Neural progenitor cell (in vitro differentiated cells): ENCODE measurements around the gene ZNF276. TPM values are rescaled to one million over a fixed set of nuclear protein-coding genes. Genes with fewer than 3 reads are reported as not detected.
A peak's percentile ranks its signal among the peaks of the same experiment; 100 is the strongest.

Experiments
- DNase-seq: peaks from one replicate; pipeline ENCODE4 v3.0.0-alpha.2; 2016; ENCODE audit warnings: low spot score
- H2AFZ ChIP-seq: fragments of 200-600 bp; sonication (generic); replicated peaks from 2 replicates; pipeline ENCODE4 v1.6.1; 2016; ENCODE audit warnings: antibody characterized with exemption
- H3F3A ChIP-seq: fragments of 200-600 bp; sonication (generic); 2 replicates; pipeline ENCODE4 v1.6.1; 2016; ENCODE audit warnings: antibody characterized with exemption, low read depth
- H3K27ac ChIP-seq: fragments of 200-600 bp; sonication (generic); 2 replicates; pipeline ENCODE4 v1.5.1; 2016; ENCODE audit warnings: mild to moderate bottlenecking
- H3K27me3 ChIP-seq: fragments of 200-600 bp; sonication (generic); 2 replicates; pipeline ENCODE4 v1.6.1; 2016; ENCODE audit warnings: mild to moderate bottlenecking, moderate library complexity
- H3K36me3 ChIP-seq: fragments of 200-600 bp; sonication (generic); 2 replicates; pipeline ENCODE4 v1.5.1; 2016
- H3K4me1 ChIP-seq: fragments of 200-600 bp; sonication (generic); 2 replicates; pipeline ENCODE4 v1.6.1; 2016; ENCODE audit warnings: mixed run types
- H3K4me2 ChIP-seq: fragments of 200-600 bp; sonication (generic); 2 replicates; pipeline ENCODE4 v1.6.1; 2016
- H3K4me3 ChIP-seq: fragments of 200-600 bp; sonication (generic); 2 replicates; pipeline ENCODE4 v1.5.1; 2016
- H3K79me2 ChIP-seq: fragments of 200-600 bp; sonication (generic); 2 replicates; pipeline ENCODE4 v1.6.1; 2016; ENCODE audit warnings: low read depth
- H3K9ac ChIP-seq: fragments of 200-600 bp; sonication (generic); 2 replicates; pipeline ENCODE4 v1.6.1; 2016
- H3K9me3 ChIP-seq: fragments of 200-600 bp; sonication (generic); 2 replicates; pipeline ENCODE4 v1.5.1; 2016; ENCODE audit warnings: low read depth
- H4K20me1 ChIP-seq: fragments of 200-600 bp; sonication (generic); 2 replicates; pipeline ENCODE4 v1.6.1; 2016; ENCODE audit warnings: low read depth
- H3K27ac Mint-ChIP-seq: 3 replicates; pipeline ENCODE4 v1.8.0; 2021; ENCODE audit warnings: mixed read lengths
- H3K27me3 Mint-ChIP-seq: 2 replicates; pipeline ENCODE4 v1.8.0; 2022; ENCODE audit warnings: low read depth, mild to moderate bottlenecking, inconsistent platforms, moderate library complexity, mixed read lengths; ENCODE audit not compliant: insufficient read depth
- H3K36me3 Mint-ChIP-seq: 3 replicates; pipeline ENCODE4 v1.8.0; 2021; ENCODE audit warnings: mixed read lengths
- H3K4me1 Mint-ChIP-seq: 3 replicates; pipeline ENCODE4 v1.8.0; 2021; ENCODE audit warnings: mixed read lengths
- H3K4me3 Mint-ChIP-seq: 3 replicates; pipeline ENCODE4 v1.8.0; 2021; ENCODE audit warnings: mild to moderate bottlenecking, moderate library complexity, mixed read lengths
- H3K9me3 Mint-ChIP-seq: 3 replicates; pipeline ENCODE4 v1.8.0; 2020; ENCODE audit warnings: mixed read lengths
- EZH2 ChIP-seq: fragments of 200-600 bp; sonication (generic); IDR thresholded peaks from 2 replicates; pipeline ENCODE4 v1.6.1; 2017; ENCODE audit warnings: antibody characterized with exemption, mild to moderate bottlenecking, moderate library complexity
- EZH2phosphoT487 ChIP-seq: fragments of 200-600 bp; sonication (generic); IDR thresholded peaks from 2 replicates; pipeline ENCODE4 v1.6.1; 2017; ENCODE audit warnings: antibody characterized with exemption
- total RNA-seq: library from RNA; depleted of rRNA; stranded (reverse); fragments of >200 nt; gene quantifications from 2 replicates; pipeline ENCODE4 v1.2.3, GENCODE V29; 2015; ENCODE audit warnings: low replicate concordance
- TF ChIP-seq, protein P1 (sequence below): fragments of 200-600 bp; sonication (generic); IDR thresholded peaks from 2 replicates; pipeline ENCODE4 v1.5.1; 2017; ENCODE audit warnings: antibody characterized with exemption, mild to moderate bottlenecking

Gene ZNF276
- total RNA-seq, 1 donor from 2014 or later, result 8.4 TPM

GRCh38 chr16:89785523-89786155, 64.3 kb downstream of the ZNF276 start:
- Histone ChIP-seq H3K79me2 (no peaks in the 10 kb centered on the region), H3K36me3 (no peaks in the 10 kb centered on the region), H3K9ac (no peak overlapping the region), H4K20me1 (no peaks in the 10 kb centered on the region), H3K4me3 (no peak overlapping the region), H2AFZ (no peak overlapping the region), H3K27me3 (no peaks in the 10 kb centered on the region), H3K9me3 (no peaks in the 10 kb centered on the region), H3K27ac (no peak overlapping the region), H3K4me1 (no peaks in the 10 kb centered on the region), H3K4me2 (no peak overlapping the region), H3F3A (no peaks in the 10 kb centered on the region)
- Mint-ChIP-seq H3K4me3 (no peak overlapping the region), H3K4me1 (no peaks in the 10 kb centered on the region), H3K27me3 (no peaks in the 10 kb centered on the region), H3K9me3 (no peaks in the 10 kb centered on the region), H3K27ac (no peak overlapping the region), H3K36me3 (peaks cover 36% of the 10 kb centered on the region)
- no peak for TF ChIP-seq EZH2phosphoT487
- TF ChIP-seq EZH2, result no peak
- TF ChIP-seq, protein P1, sequence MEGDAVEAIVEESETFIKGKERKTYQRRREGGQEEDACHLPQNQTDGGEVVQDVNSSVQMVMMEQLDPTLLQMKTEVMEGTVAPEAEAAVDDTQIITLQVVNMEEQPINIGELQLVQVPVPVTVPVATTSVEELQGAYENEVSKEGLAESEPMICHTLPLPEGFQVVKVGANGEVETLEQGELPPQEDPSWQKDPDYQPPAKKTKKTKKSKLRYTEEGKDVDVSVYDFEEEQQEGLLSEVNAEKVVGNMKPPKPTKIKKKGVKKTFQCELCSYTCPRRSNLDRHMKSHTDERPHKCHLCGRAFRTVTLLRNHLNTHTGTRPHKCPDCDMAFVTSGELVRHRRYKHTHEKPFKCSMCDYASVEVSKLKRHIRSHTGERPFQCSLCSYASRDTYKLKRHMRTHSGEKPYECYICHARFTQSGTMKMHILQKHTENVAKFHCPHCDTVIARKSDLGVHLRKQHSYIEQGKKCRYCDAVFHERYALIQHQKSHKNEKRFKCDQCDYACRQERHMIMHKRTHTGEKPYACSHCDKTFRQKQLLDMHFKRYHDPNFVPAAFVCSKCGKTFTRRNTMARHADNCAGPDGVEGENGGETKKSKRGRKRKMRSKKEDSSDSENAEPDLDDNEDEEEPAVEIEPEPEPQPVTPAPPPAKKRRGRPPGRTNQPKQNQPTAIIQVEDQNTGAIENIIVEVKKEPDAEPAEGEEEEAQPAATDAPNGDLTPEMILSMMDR, result no peak
- no peak for DNase-seq

DNA sequence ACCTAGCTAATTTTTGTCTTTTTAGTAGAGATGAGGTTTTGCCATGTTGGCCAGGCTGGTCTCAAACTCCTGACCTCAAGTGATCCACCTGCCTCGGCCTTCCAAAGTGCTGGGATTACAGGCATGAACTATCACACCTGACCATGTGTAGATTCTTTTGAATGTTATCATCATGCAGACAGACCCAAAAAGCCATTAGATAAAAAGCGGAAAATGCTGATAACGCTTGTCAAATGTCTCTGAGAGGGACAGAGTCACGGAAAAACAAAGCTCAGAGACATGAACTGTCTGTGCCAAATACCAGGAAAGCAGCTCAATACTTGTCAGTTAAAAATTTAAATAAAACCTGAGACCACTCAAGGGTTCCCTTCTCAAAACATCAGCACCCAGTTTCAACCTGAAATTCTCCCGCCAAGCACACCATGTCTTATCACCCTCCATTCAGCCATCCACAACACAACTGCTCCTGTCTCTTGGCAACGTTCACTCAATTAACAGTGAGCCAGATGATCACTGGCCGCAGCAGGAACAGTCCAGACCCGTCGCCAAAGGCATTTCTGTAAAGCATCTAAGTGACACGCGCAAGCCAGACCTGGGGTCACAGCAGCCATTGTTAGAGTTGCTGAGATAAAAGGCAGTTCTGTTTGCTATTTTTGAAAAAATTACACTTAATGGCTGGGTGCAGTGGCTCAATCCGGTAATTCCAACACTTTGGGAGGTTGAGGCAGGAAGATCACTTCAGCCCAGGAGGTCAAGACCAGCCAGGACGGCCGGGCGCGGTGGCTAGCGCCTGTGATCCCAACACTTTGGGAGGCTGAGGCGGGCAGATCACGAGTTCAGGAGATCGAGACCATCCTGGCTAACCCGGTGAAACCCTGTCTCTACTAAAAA, 65.4 kb downstream of the ZNF276 start:
- Histone ChIP-seq H3K36me3 (no peaks in the 10 kb centered on the region), H3F3A (no peaks in the 10 kb centered on the region), H3K27ac (no peak overlapping the region), H3K27me3 (no peaks in the 10 kb centered on the region), H4K20me1 (no peaks in the 10 kb centered on the region), H3K9me3 (no peaks in the 10 kb centered on the region), H3K9ac (no peak overlapping the region), H3K4me3 (no peak overlapping the region), H3K79me2 (no peaks in the 10 kb centered on the region), H3K4me2 (no peak overlapping the region), H3K4me1 (no peaks in the 10 kb centered on the region), H2AFZ (no peak overlapping the region)
- no peak overlapping the region for H3K4me3 Mint-ChIP-seq
- H3K9me3 Mint-ChIP-seq, result no peaks in the 10 kb centered on the region
- TF ChIP-seq EZH2phosphoT487 (no peak), EZH2 (no peak)
- TF ChIP-seq, protein P1, result no peak
- H3K36me3 Mint-ChIP-seq, result peaks cover 39% of the 10 kb centered on the region
- no peaks in the 10 kb centered on the region for H3K27me3 Mint-ChIP-seq
- no peaks in the 10 kb centered on the region for H3K4me1 Mint-ChIP-seq
- peak overlapping the region; percentile 57 for H3K27ac Mint-ChIP-seq
- no peak for DNase-seq

DNA sequence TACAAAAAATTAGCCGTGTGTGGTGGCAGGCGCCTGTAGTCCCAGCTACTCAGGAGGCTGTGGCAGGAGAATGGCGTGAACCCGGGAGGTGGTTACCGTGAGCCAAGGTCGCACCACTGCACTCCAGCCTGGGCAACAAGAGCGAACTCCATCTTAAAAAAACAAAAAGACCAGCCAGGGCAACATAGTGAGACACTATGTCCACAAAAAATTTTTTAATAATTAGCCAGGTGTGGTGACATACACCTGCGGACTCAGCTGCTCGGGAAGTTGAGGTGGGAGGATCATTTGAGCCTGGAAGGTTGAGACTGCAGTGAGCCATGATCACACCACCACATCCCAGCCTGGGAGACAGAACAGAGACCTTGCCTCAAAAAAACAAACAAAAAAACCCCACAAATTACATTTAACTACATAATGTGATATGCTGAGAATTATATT, 66.0 kb downstream of the ZNF276 start:
- H3K27ac Mint-ChIP-seq, result no peak overlapping the region
- no peaks in the 10 kb centered on the region for H3K4me1 Mint-ChIP-seq
- no peak overlapping the region for H3K4me3 Mint-ChIP-seq
- H3K9me3 ChIP-seq, result no peaks in the 10 kb centered on the region
- no peaks in the 10 kb centered on the region for H3K4me1 ChIP-seq
- no peaks in the 10 kb centered on the region for H3K36me3 ChIP-seq
- H3F3A ChIP-seq, result no peaks in the 10 kb centered on the region
- no peak overlapping the region for H3K9ac ChIP-seq
- H3K4me3 ChIP-seq, result no peak overlapping the region
- DNase-seq, result no peak
- H3K79me2 ChIP-seq, result no peaks in the 10 kb centered on the region
- H3K27ac ChIP-seq, result no peak overlapping the region
- no peaks in the 10 kb centered on the region for H4K20me1 ChIP-seq
- no peak for TF ChIP-seq EZH2phosphoT487
- no peak for TF ChIP-seq EZH2
- TF ChIP-seq, protein P1, result no peak
- no peaks in the 10 kb centered on the region for H3K27me3 ChIP-seq
- peaks cover 45% of the 10 kb centered on the region for H3K36me3 Mint-ChIP-seq
- no peaks in the 10 kb centered on the region for H3K9me3 Mint-ChIP-seq
- no peaks in the 10 kb centered on the region for H3K27me3 Mint-ChIP-seq
- no peak overlapping the region for H3K4me2 ChIP-seq
- H2AFZ ChIP-seq, result no peak overlapping the region

Other genes starting within 250 kb of the ZNF276 start
- 47.3 and 68.1 TPM in 2 replicates for gene ANKRD11, start 231.0 kb upstream of the ZNF276 start, total RNA-seq
- 122 and 240 TPM in 2 replicates for gene SPG7, start 213.1 kb upstream of the ZNF276 start, total RNA-seq
- gene RPL13, start 160.9 kb upstream of the ZNF276 start, total RNA-seq, result 1,914 and 5,602 TPM in 2 replicates
- gene CPNE7, start 145.8 kb upstream of the ZNF276 start, total RNA-seq, result 5.2 and 21.1 TPM in 2 replicates
- gene DPEP1, start 107.9 kb upstream of the ZNF276 start, total RNA-seq, result 0.24 and 0.74 TPM in 2 replicates
- 34.6 and 78.5 TPM in 2 replicates for gene CHMP1A, start 63.8 kb upstream of the ZNF276 start, total RNA-seq
- gene SPATA33, start 63.7 kb upstream of the ZNF276 start, total RNA-seq, result 9.3 and 14.1 TPM in 2 replicates
- gene CDK10, start 34.8 kb upstream of the ZNF276 start, total RNA-seq, result 75.6 and 107 TPM in 2 replicates
- gene SPATA2L, start 19.8 kb upstream of the ZNF276 start, total RNA-seq, result 7.6 and 13.2 TPM in 2 replicates
- gene VPS9D1, start 639 bp upstream of the ZNF276 start, total RNA-seq, result 1.6 and 4.7 TPM in 2 replicates
- gene FANCA, start 95.1 kb downstream of the ZNF276 start, total RNA-seq, result 34.6 and 43.0 TPM in 2 replicates
- gene SPIRE2, start 106.9 kb downstream of the ZNF276 start, total RNA-seq, result 6.5 and 9.0 TPM in 2 replicates
- gene TCF25, start 152.1 kb downstream of the ZNF276 start, total RNA-seq, result 95.6 and 127 TPM in 2 replicates
- 1.7 and 5.5 TPM in 2 replicates for gene MC1R, start 197.3 kb downstream of the ZNF276 start, total RNA-seq
- gene TUBB3, start 201.8 kb downstream of the ZNF276 start, total RNA-seq, result 41.4 and 107 TPM in 2 replicates
- gene DEF8, start 227.2 kb downstream of the ZNF276 start, total RNA-seq, result 55.1 and 101 TPM in 2 replicates